ENCODE results near the gene LRRC56.

GRCh38 chr11:498297-499181 is 38.8 kb upstream of the LRRC56 start:
- TF ChIP-seq RFX5 (IDR thresholded peaks at IDR 0.05) (no peak), REST (IDR thresholded peaks at IDR 0.05) (no peak), CTCF (IDR thresholded peaks at IDR 0.05) (no peak), FOSL2 (IDR thresholded peaks at IDR 0.05) (no peak), FOSL2 (CRISPR knock-in tag; IDR thresholded peaks at IDR 0.05) (no peak), SMC3 (IDR thresholded peaks at IDR 0.05) (no peak), RAD21 (conservative IDR thresholded peaks at IDR 0.05 in 1 of 2, IDR thresholded peaks at IDR 0.05 in 1 of 2) (no peak), POLR2A (IDR thresholded peaks at IDR 0.05; ENCODE audit: low read length) (no peak), ZNF302 (CRISPR knock-in tag; IDR thresholded peaks at IDR 0.05) (no peak), EP300 (IDR thresholded peaks at IDR 0.05) (no peak)
